K562 (cell line): Measurements from ENCODE around the gene KRT28. TPM values are rescaled to one million over a fixed set of nuclear protein-coding genes. Genes with fewer than 3 reads are reported as not detected.
A peak's percentile ranks its signal among the peaks of the same experiment; 100 is the strongest.

ENCODE experiments used
- ATAC-seq: fragments of 200-7000 bp; cut with Tn5 transposase; 3 replicates; pipeline ENCODE4 v1.9.1; 2020; ENCODE audit warnings: moderate library complexity
- BruUV-seq: library from RNA; stranded (reverse); fragments of 400-500 nt; replicated peaks from 2 replicates; lab custom pipeline; 2021; lab: Mats Ljungman, UMichigan
- CTCF ChIA-PET: fragments of 300-600 bp; formaldehyde crosslinking; extraction: SDS; loops from one replicate; lab custom pipeline; 2021; ENCODE audit warnings: low intra/inter-chr PET ratio; lab: Yijun Ruan, JAX
- POLR2A ChIA-PET: fragments of 300-600, 350-650 bp; sonication (Branson Sonifier 250); formaldehyde crosslinking; extraction: SDS; loops from one replicate; lab custom pipeline; 2021; ENCODE audit warnings: antibody characterized with exemption, inconsistent platforms; lab: Yijun Ruan, JAX
- DNase-seq, 4 experiments: peaks; one replicate each; pipeline versions ENCODE4 v3.0.0 to v3.0.0-alpha.2; 2011 to 2018; ENCODE audit warnings: low spot score in 3 of 4, mixed read lengths in 3 of 4; ENCODE audit errors: extremely low read depth in 1 of 4
- FAIRE-seq: peaks from 2 replicates; lab custom pipeline; 2011; peaks lifted over from hg19 to GRCh38; lab: Jason Lieb, UNC
- H2AFZ ChIP-seq: 2 replicates; pipeline ENCODE4 v1.6.0; 2011; ENCODE audit warnings: low read depth, low read length, control low read depth, inconsistent platforms
- H3K27ac ChIP-seq: fragments of 200-600 bp; 3 replicates; pipeline ENCODE4 v1.8.0; 2011; ENCODE audit warnings: low read depth, mild to moderate bottlenecking, control low read depth, inconsistent platforms, low read length, moderate library complexity, mixed read lengths; ENCODE audit errors: extremely low read depth
- H3K27me3 ChIP-seq, 2 experiments: fragments of 300-600 bp in 1 of 2; 2 replicates in 1 of 2; 3 replicates in 1 of 2; pipeline versions ENCODE4 v1.6.0 to v1.8.0; 2011; ENCODE audit warnings: inconsistent platforms in 2 of 2, low read length in 2 of 2, mild to moderate bottlenecking in 1 of 2, mixed read lengths in 1 of 2, moderate library complexity in 1 of 2; ENCODE audit not compliant: control insufficient read depth in 2 of 2, insufficient read depth in 2 of 2
- H3K36me3 ChIP-seq: fragments of 300-600 bp; 3 replicates; pipeline ENCODE4 v1.8.0; 2011; ENCODE audit warnings: mild to moderate bottlenecking, low read length, inconsistent platforms; ENCODE audit not compliant: control insufficient read depth, insufficient read depth
- H3K4me1 ChIP-seq, 2 experiments: fragments of 200-600 bp in 1 of 2; replicated peaks in 1 of 2; 2 replicates in 1 of 2; 3 replicates in 1 of 2; pipeline versions ENCODE4 v1.5.1 to v1.8.0; 2011; ENCODE audit warnings: inconsistent platforms in 2 of 2, low read length in 2 of 2, mild to moderate bottlenecking in 1 of 2, mixed read lengths in 1 of 2, moderate library complexity in 1 of 2; ENCODE audit not compliant: control insufficient read depth in 2 of 2, insufficient read depth in 2 of 2
- H3K4me2 ChIP-seq: 2 replicates; pipeline ENCODE4 v1.6.1; 2011; ENCODE audit warnings: low read length, control low read depth, inconsistent platforms, mixed read lengths; ENCODE audit not compliant: insufficient read depth
- H3K4me3 ChIP-seq: fragments of 200-600 bp; sonication (generic), shearing (Covaris generic); 2 replicates; pipeline ENCODE4 v1.5.1; 2016; ENCODE audit warnings: control low read depth, inconsistent platforms
- H3K79me2 ChIP-seq: fragments of 200-600 bp; 3 replicates; pipeline ENCODE4 v1.8.0; 2011; ENCODE audit warnings: low read length, inconsistent platforms; ENCODE audit not compliant: control insufficient read depth, insufficient read depth
- H3K9ac ChIP-seq, 2 experiments: 2 replicates each; pipeline versions ENCODE4 v1.6.0 to v1.6.1; 2011; ENCODE audit warnings: low read depth in 2 of 2, low read length in 2 of 2, control low read depth in 1 of 2, inconsistent platforms in 1 of 2, mild to moderate bottlenecking in 1 of 2, mixed read lengths in 1 of 2; ENCODE audit not compliant: insufficient read depth in 1 of 2
- H3K9me1 ChIP-seq: one replicate; pipeline ENCODE4 v1.6.0; 2011; ENCODE audit warnings: inconsistent platforms, mild to moderate bottlenecking, low read length, moderate library complexity; ENCODE audit not compliant: control insufficient read depth, insufficient read depth
- H3K9me3 ChIP-seq: replicated peaks from 2 replicates; pipeline ENCODE4 v1.5.1; 2011; ENCODE audit warnings: low read depth, low read length, inconsistent platforms; ENCODE audit not compliant: control insufficient read depth, insufficient read depth
- H4K20me1 ChIP-seq: replicated peaks from 2 replicates; pipeline ENCODE4 v1.6.1; 2011; ENCODE audit warnings: low read length, inconsistent platforms, mixed read lengths; ENCODE audit not compliant: control insufficient read depth, insufficient read depth
- CEBPG ChIP-seq, 3 experiments: fragments of 200-800 bp in 1 of 3; sonication (Bioruptor generic) in 1 of 3; sonication (generic) in 1 of 3; formaldehyde crosslinking in 1 of 3; IDR thresholded peaks in 2 of 3; conservative IDR thresholded peaks in 1 of 3; 2 replicates each; pipeline versions ENCODE4 v1.6.1 to v1.8.0; 2016 to 2022; ENCODE audit warnings: missing compliant biosample characterization in 2 of 3, missing genetic modification characterization in 2 of 3, mild to moderate bottlenecking in 1 of 3, missing genetic modification reagents in 1 of 3
- FOXM1 ChIP-seq, 2 experiments: fragments of 450-650 bp in 1 of 2; sonication (generic) in 1 of 2; formaldehyde crosslinking in 1 of 2; IDR thresholded peaks; 2 replicates each; pipeline versions ENCODE4 v1.6.1 to v1.9.0; 2017 to 2022; ENCODE audit warnings: low read depth in 2 of 2, mild to moderate bottlenecking in 2 of 2, missing genetic modification reagents in 1 of 2, moderate library complexity in 1 of 2
- NR2C2 ChIP-seq, 2 experiments: fragments of 200-800 bp in 1 of 2; sonication (Bioruptor generic) in 1 of 2; sonication (generic) in 1 of 2; formaldehyde crosslinking in 1 of 2; IDR thresholded peaks; 2 replicates each; pipeline versions ENCODE4 v1.6.1 to v1.8.0; 2016 to 2022; ENCODE audit warnings: mild to moderate bottlenecking in 1 of 2, missing compliant biosample characterization in 1 of 2, missing genetic modification characterization in 1 of 2, missing genetic modification reagents in 1 of 2
- RAD51 ChIP-seq: fragments of 450-650 bp; IDR thresholded peaks from 2 replicates; pipeline ENCODE4 v1.7.1; 2016; ENCODE audit warnings: low read depth, mild to moderate bottlenecking, borderline replicate concordance
- ZHX1 ChIP-seq: fragments of 150-350 bp; conservative IDR thresholded peaks from 2 replicates; pipeline ENCODE4 v1.6.1; 2014; ENCODE audit warnings: low read length
- WGBS: fragments of 100-300 bp; shearing (Covaris generic); methylation state at CpG from one replicate; pipeline ENCODE4 v1.1.6; 2016; ENCODE audit warnings: low coverage, mixed read lengths; ENCODE audit not compliant: insufficient coverage; ENCODE audit errors: missing lambda C conversion rate; 5-methylcytosine and 5-hydroxymethylcytosine counted together
- in situ Hi-C: fragments of 300-500 bp; cut with MboI; formaldehyde crosslinking; loops from 4 replicates; pipeline ENCODE4 v1.15.0; 2018; ENCODE audit warnings: inconsistent platforms, mixed read lengths
- intact Hi-C: fragments of 100-400 bp; cut with micrococcal nuclease; formaldehyde crosslinking; loops from 2 replicates; pipeline ENCODE4 v1.14.2; 2022
- polyA plus RNA-seq, 8 experiments: library from polyadenylated mRNA; depleted of rRNA in 4 of 8; stranded (reverse) in 5 of 8; unstranded in 3 of 8; fragments of >200 nt; fragmentation: Nextera tagmentation in 2 of 8; fragmentation: Illumina TruSeq in 1 of 8; extraction: Ambion mirVana in 2 of 8; extraction: Trizol in 1 of 8; gene quantifications; 2 replicates each; pipeline versions ENCODE4 v1.2.1 to v1.2.3, GENCODE V29; 2011 to 2014; ENCODE audit warnings: inconsistent platforms in 1 of 8, missing spikeins in 1 of 8
- total RNA-seq, 7 experiments: library from RNA; depleted of rRNA in 6 of 7; stranded (reverse); fragments of >200 nt in 6 of 7; fragmentation: Illumina TruSeq in 2 of 7; extraction: Trizol in 2 of 7; gene quantifications; 2 replicates each; pipeline versions ENCODE4 v1.2.1 to v1.2.3, GENCODE V29; 2011 to 2021; ENCODE audit warnings: low replicate concordance in 1 of 7
- TF ChIP-seq, protein P1 (sequence below): sonication (generic); formaldehyde crosslinking; IDR thresholded peaks from 2 replicates; pipeline ENCODE4 v1.8.0; 2022; ENCODE audit warnings: mild to moderate bottlenecking, low read depth, missing genetic modification reagents
- TF ChIP-seq, protein P2 (sequence below), 2 experiments: fragments of 450-650 bp; formaldehyde crosslinking in 1 of 2; IDR thresholded peaks; 2 replicates each; pipeline versions ENCODE4 v1.4.0 to v1.6.1; 2014 to 2020; ENCODE audit warnings: mild to moderate bottlenecking in 2 of 2, borderline replicate concordance in 1 of 2, low read depth in 1 of 2

KRT28 gene
- total and polyA plus RNA-seq, 9 of the 15 experiments (the other 6 are each of a cell fraction or from before 2014, with no cell fraction given), result not detected

DNA sequence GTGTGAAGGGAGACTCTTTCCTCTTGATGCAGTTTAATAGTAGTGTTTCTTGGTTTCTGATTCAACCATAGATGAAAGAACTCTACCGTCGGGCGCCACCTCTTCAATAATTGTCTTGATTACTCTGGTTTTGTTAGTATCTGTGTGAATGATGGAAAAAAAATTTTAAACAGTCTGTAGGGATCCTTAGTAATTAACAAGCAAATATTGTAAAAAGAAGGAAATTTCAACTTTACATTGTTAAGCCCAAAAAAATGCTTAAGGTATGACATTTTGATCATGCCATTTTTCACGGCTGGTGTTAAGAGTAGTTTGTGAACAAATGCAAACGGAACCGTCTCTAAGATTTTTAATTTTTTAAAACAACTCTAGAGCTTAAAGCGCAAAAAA, 18.6 kb upstream of the KRT28 start:
- no peaks in the 10 kb centered on the region for H3K9me3 ChIP-seq
- peak overlapping the region; percentile 99 for H3K27ac ChIP-seq
- 2% methylated on average over 7 of the region's 7 CpGs for WGBS
- peaks cover 34% of the 10 kb centered on the region for H3K36me3 ChIP-seq
- H3K9ac ChIP-seq, result peak overlapping the region; percentile 90 to 97
- in situ Hi-C loops (no loop called here), intact Hi-C loops (loop anchor here (5.0 kb wide), 1 partner anchor 849 kb away; no protein-coding TSS in a partner anchor)
- ChIA-PET POLR2A (interaction anchor here (0.6 to 2.0 kb wide), 12 partner anchors 9 to 904 kb away, joined by 3 to 14 read pairs (median 4); partner anchors contain the start of genes EIF1 and KRT20), CTCF (no interaction called here)
- H3K27me3 ChIP-seq, result no peaks in the 10 kb centered on the region
- ATAC-seq, result no peak
- peak overlapping the region; percentile 84 for H3K4me2 ChIP-seq
- peaks cover 60% of the 10 kb centered on the region for H3K79me2 ChIP-seq
- H4K20me1 ChIP-seq, result no peaks in the 10 kb centered on the region
- BruUV-seq, result TSS peak; percentile 85
- H3K9me1 ChIP-seq, result peaks cover 5% of the 10 kb centered on the region
- H3K4me3 ChIP-seq, result peak overlapping the region; percentile 67
- no peak overlapping the region; the same call in 1 of the 2 replicates for H2AFZ ChIP-seq
- FAIRE-seq, result no peak
- no peak for DNase-seq
- H3K4me1 ChIP-seq, result peaks cover 12 to 34% of the 10 kb centered on the region in 2 experiments
- TF ChIP-seq NR2C2 (CRISPR knock-in tag; IDR thresholded peaks at IDR 0.05), result no peak
- no peak for TF ChIP-seq NR2C2 (tag; IDR thresholded peaks at IDR 0.05)
- no peak for TF ChIP-seq RAD51
- TF ChIP-seq CEBPG (CRISPR knock-in tag; IDR thresholded peaks at IDR 0.05), result no peak
- no peak for TF ChIP-seq CEBPG (tag; conservative IDR thresholded peaks at IDR 0.05 in 1 of 2, IDR thresholded peaks at IDR 0.05 in 1 of 2)
- TF ChIP-seq, protein P1, sequence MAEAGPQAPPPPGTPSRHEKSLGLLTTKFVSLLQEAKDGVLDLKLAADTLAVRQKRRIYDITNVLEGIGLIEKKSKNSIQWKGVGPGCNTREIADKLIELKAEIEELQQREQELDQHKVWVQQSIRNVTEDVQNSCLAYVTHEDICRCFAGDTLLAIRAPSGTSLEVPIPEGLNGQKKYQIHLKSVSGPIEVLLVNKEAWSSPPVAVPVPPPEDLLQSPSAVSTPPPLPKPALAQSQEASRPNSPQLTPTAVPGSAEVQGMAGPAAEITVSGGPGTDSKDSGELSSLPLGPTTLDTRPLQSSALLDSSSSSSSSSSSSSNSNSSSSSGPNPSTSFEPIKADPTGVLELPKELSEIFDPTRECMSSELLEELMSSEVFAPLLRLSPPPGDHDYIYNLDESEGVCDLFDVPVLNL (CRISPR knock-in tag), result no peak
- no peak for TF ChIP-seq ZHX1
- no peak for TF ChIP-seq FOXM1 (IDR thresholded peaks at IDR 0.05; ENCODE audit: low read depth)
- no peak for TF ChIP-seq FOXM1 (CRISPR knock-in tag; IDR thresholded peaks at IDR 0.05; ENCODE audit: low read depth)
- TF ChIP-seq, protein P2, sequence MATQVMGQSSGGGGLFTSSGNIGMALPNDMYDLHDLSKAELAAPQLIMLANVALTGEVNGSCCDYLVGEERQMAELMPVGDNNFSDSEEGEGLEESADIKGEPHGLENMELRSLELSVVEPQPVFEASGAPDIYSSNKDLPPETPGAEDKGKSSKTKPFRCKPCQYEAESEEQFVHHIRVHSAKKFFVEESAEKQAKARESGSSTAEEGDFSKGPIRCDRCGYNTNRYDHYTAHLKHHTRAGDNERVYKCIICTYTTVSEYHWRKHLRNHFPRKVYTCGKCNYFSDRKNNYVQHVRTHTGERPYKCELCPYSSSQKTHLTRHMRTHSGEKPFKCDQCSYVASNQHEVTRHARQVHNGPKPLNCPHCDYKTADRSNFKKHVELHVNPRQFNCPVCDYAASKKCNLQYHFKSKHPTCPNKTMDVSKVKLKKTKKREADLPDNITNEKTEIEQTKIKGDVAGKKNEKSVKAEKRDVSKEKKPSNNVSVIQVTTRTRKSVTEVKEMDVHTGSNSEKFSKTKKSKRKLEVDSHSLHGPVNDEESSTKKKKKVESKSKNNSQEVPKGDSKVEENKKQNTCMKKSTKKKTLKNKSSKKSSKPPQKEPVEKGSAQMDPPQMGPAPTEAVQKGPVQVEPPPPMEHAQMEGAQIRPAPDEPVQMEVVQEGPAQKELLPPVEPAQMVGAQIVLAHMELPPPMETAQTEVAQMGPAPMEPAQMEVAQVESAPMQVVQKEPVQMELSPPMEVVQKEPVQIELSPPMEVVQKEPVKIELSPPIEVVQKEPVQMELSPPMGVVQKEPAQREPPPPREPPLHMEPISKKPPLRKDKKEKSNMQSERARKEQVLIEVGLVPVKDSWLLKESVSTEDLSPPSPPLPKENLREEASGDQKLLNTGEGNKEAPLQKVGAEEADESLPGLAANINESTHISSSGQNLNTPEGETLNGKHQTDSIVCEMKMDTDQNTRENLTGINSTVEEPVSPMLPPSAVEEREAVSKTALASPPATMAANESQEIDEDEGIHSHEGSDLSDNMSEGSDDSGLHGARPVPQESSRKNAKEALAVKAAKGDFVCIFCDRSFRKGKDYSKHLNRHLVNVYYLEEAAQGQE (IDR thresholded peaks at IDR 0.05; ENCODE audit: borderline replicate concordance), result 0 out of 2 replicates have a peak, but pooled peaks have one; percentile 3
- TF ChIP-seq, protein P2 (CRISPR knock-in tag; IDR thresholded peaks at IDR 0.05; ENCODE audit: low read depth), result no peak
